Right kidney (tissue), 1 donor: ENCODE results near the gene MAGEB3.

Source experiments
- DNase-seq: peaks from one replicate; pipeline ENCODE4 v3.0.0-alpha.2; 2016

Gene MAGEB3

GRCh38 chrX:30278365-30278764 lies 47.9 kb downstream of the MAGEB3 start:
- no peak for DNase-seq

- no peak for DNase-seq
Measured at GRCh38 chrX:30280428-30280827, 50.0 kb downstream of the MAGEB3 start.

- DNase-seq, result no peak
Measured at GRCh38 chrX:30282527-30282926, 52.1 kb downstream of the MAGEB3 start.

GRCh38 chrX:30283456-30284200 lies 53.2 kb downstream of the MAGEB3 start:
- no peak for DNase-seq
